H1 (cell line): ENCODE measurements around the gene CAVIN4. TPM values are rescaled to one million over a fixed set of nuclear protein-coding genes. Genes with fewer than 3 reads are reported as not detected.

Source experiments
- CHD2 ChIP-seq: IDR thresholded peaks from 2 replicates; pipeline ENCODE4 v1.6.1; 2012; ENCODE audit warnings: low read length, improper control_type of control experiment
- KDM5A ChIP-seq: fragments of 200-600 bp; IDR thresholded peaks from 2 replicates; pipeline ENCODE4 v1.7.1; 2012; ENCODE audit warnings: mild to moderate bottlenecking, low read length, inconsistent platforms, mixed read lengths
- SP2 ChIP-seq: IDR thresholded peaks from 2 replicates; pipeline ENCODE4 v1.6.1; 2012; ENCODE audit warnings: mild to moderate bottlenecking, low read length, inconsistent platforms
- polyA plus RNA-seq, 7 experiments: library from polyadenylated mRNA; depleted of rRNA in 3 of 7; stranded (reverse) in 5 of 7; unstranded in 2 of 7; fragments of >200 nt in 5 of 7; fragments of 200-250 nt in 2 of 7; gene quantifications; 1 replicate in 5 of 7; 2 replicates in 1 of 7; 4 replicates in 1 of 7; pipeline versions ENCODE4 v1.2.1 to v1.2.3, GENCODE V29; 2011 to 2013; ENCODE audit warnings: missing spikeins in 2 of 7, mixed read lengths in 2 of 7
- total RNA-seq: library from RNA; stranded (reverse); fragmentation: NEBNext Ultra II Directional; extraction: Animal tissue kit (Norgen Biotek cat#: 25700); gene quantifications from 2 replicates; pipeline ENCODE4 v1.2.1, GENCODE V29; 2021

The CAVIN4 gene
- total and polyA plus RNA-seq, 2 of the 8 experiments (the other 6 are each of a cell fraction or from before 2014, with no cell fraction given) = 2.3 to 9.1 TPM

- no peak for TF ChIP-seq KDM5A
- TF ChIP-seq SP2 = no peak
- TF ChIP-seq CHD2 = no peak
Observed at GRCh38 chr9:100580257-100580656, 2.4 kb downstream of the CAVIN4 start (continued).
